GM21515 (cell line): ENCODE data around the gene WDR27.
"Not testable (repeated sequence)": the region's sequence is repeated elsewhere in the genome, so short reads cannot be mapped to it uniquely, and the experiment has no call there.

Experiments used
- ATAC-seq: cut with Tn5 transposase; IDR thresholded peaks from one replicate; pipeline ENCODE4 v1.9.1; 2021; ENCODE audit not compliant: unreplicated experiment

The WDR27 gene

GRCh38 chr6:169710009-169710408 is 8.2 kb upstream of the WDR27 start:
- ATAC-seq: no peak

- no peak for ATAC-seq
These were observed 7.5 kb upstream of the WDR27 start for GRCh38 chr6:169709293-169709692.

- no peak for ATAC-seq
These were observed 5.9 kb upstream of the WDR27 start for GRCh38 chr6:169707772-169708171.

- peak; percentile 17 for ATAC-seq
These were observed 1.0 kb upstream of the WDR27 start for GRCh38 chr6:169702840-169703246.

- peak; percentile 19 for ATAC-seq
These were observed 397 bp downstream of the WDR27 start for GRCh38 chr6:169701311-169701953.

GRCh38 chr6:169700296-169700695 is 1.5 kb downstream of the WDR27 start:
- ATAC-seq: no peak

GRCh38 chr6:169697115-169697514 is 4.7 kb downstream of the WDR27 start:
- ATAC-seq: not testable (repeated sequence)

GRCh38 chr6:169695131-169695530 is 6.7 kb downstream of the WDR27 start:
- ATAC-seq: no peak

GRCh38 chr6:169692516-169692915 is 9.3 kb downstream of the WDR27 start:
- no peak for ATAC-seq

GRCh38 chr6:169691260-169691659 is 10.6 kb downstream of the WDR27 start:
- no peak for ATAC-seq

GRCh38 chr6:169689287-169689686 is 12.5 kb downstream of the WDR27 start:
- ATAC-seq: no peak

- no peak for ATAC-seq
These were observed 16.0 kb downstream of the WDR27 start for GRCh38 chr6:169685860-169686259.

- ATAC-seq: no peak
These were observed 17.8 kb downstream of the WDR27 start for GRCh38 chr6:169684056-169684455.

GRCh38 chr6:169678342-169678741 is 23.5 kb downstream of the WDR27 start:
- no peak for ATAC-seq

- no peak for ATAC-seq
These were observed 24.7 kb downstream of the WDR27 start for GRCh38 chr6:169677096-169677495.

- ATAC-seq: no peak
These were observed 26.8 kb downstream of the WDR27 start for GRCh38 chr6:169675011-169675410.

GRCh38 chr6:169671563-169671962 is 30.3 kb downstream of the WDR27 start:
- no peak for ATAC-seq

GRCh38 chr6:169669889-169670288 is 31.9 kb downstream of the WDR27 start:
- ATAC-seq: no peak

GRCh38 chr6:169669147-169669546 is 32.7 kb downstream of the WDR27 start:
- no peak for ATAC-seq

- ATAC-seq: no peak
These were observed 33.5 kb downstream of the WDR27 start for GRCh38 chr6:169668203-169668847.

GRCh38 chr6:169667716-169668115 is 34.1 kb downstream of the WDR27 start:
- no peak for ATAC-seq

- ATAC-seq: no peak
These were observed 35.4 kb downstream of the WDR27 start for GRCh38 chr6:169666441-169666840.

- no peak for ATAC-seq
These were observed 36.5 kb downstream of the WDR27 start for GRCh38 chr6:169665289-169665688.
